NOMO-1 treated with dmso at 0.1 percent for 144 hours (cell line): Measurements from ENCODE around the gene LZTFL1.

Experiments used
- DNase-seq: peaks from one replicate; lab custom pipeline; 2025; ENCODE audit not compliant: unreplicated experiment; lab: John Stamatoyannopoulos, UW

Gene LZTFL1

GRCh38 chr3:45814322-45814721 lies 27.6 kb downstream of the LZTFL1 start:
- DNase-seq = no peak

GRCh38 chr3:45807681-45808540 lies 34.0 kb downstream of the LZTFL1 start:
- no peak for DNase-seq

GRCh38 chr3:45807133-45807532 lies 34.8 kb downstream of the LZTFL1 start:
- DNase-seq = no peak

GRCh38 chr3:45806072-45806471 lies 35.8 kb downstream of the LZTFL1 start:
- no peak for DNase-seq

GRCh38 chr3:45803252-45803935 lies 38.5 kb downstream of the LZTFL1 start:
- DNase-seq = no peak

GRCh38 chr3:45802146-45802545 lies 39.8 kb downstream of the LZTFL1 start:
- no peak for DNase-seq

GRCh38 chr3:45800611-45801010 lies 41.3 kb downstream of the LZTFL1 start:
- DNase-seq = no peak

- no peak for DNase-seq
Observed at GRCh38 chr3:45799586-45799985, 42.3 kb downstream of the LZTFL1 start.

GRCh38 chr3:45798034-45798433 lies 43.9 kb downstream of the LZTFL1 start:
- no peak for DNase-seq

GRCh38 chr3:45796902-45797637 lies 44.8 kb downstream of the LZTFL1 start:
- DNase-seq = no peak

- DNase-seq = no peak
Observed at GRCh38 chr3:45795882-45796765, 45.8 kb downstream of the LZTFL1 start, which contains the start of gene SLC6A20. Gene SLC6A20, minus strand, starts transcription at chr3:45796536. Its CDS starts 117 bp downstream, at chr3:45796419.

- DNase-seq = no peak
Observed at GRCh38 chr3:45795509-45795881, 46.4 kb downstream of the LZTFL1 start.

- no peak for DNase-seq
Observed at GRCh38 chr3:45794660-45795059, 47.3 kb downstream of the LZTFL1 start.

GRCh38 chr3:45794177-45794560 lies 47.8 kb downstream of the LZTFL1 start:
- DNase-seq = no peak

- DNase-seq = no peak
Observed at GRCh38 chr3:45793482-45794176, 48.3 kb downstream of the LZTFL1 start.

GRCh38 chr3:45792516-45793172 lies 49.3 kb downstream of the LZTFL1 start:
- DNase-seq = no peak

- DNase-seq = no peak
Observed at GRCh38 chr3:45792036-45792435, 49.9 kb downstream of the LZTFL1 start.

- no peak for DNase-seq
Observed at GRCh38 chr3:45790596-45790995, 51.3 kb downstream of the LZTFL1 start.

GRCh38 chr3:45789235-45789812 lies 52.6 kb downstream of the LZTFL1 start:
- DNase-seq = no peak
